ENCODE data around the gene PCDHGA11. TPM values are rescaled to one million over a fixed set of nuclear protein-coding genes. Genes with fewer than 3 reads are reported as not detected.
A peak's percentile ranks its signal among the peaks of the same experiment; 100 is the strongest.
"Not testable (repeated sequence)": the region's sequence is repeated elsewhere in the genome, so short reads cannot be mapped to it uniquely, and the experiment has no call there.

The PCDHGA11 gene
- total RNA-seq, 1 donor, result 12.3 TPM

DNA sequence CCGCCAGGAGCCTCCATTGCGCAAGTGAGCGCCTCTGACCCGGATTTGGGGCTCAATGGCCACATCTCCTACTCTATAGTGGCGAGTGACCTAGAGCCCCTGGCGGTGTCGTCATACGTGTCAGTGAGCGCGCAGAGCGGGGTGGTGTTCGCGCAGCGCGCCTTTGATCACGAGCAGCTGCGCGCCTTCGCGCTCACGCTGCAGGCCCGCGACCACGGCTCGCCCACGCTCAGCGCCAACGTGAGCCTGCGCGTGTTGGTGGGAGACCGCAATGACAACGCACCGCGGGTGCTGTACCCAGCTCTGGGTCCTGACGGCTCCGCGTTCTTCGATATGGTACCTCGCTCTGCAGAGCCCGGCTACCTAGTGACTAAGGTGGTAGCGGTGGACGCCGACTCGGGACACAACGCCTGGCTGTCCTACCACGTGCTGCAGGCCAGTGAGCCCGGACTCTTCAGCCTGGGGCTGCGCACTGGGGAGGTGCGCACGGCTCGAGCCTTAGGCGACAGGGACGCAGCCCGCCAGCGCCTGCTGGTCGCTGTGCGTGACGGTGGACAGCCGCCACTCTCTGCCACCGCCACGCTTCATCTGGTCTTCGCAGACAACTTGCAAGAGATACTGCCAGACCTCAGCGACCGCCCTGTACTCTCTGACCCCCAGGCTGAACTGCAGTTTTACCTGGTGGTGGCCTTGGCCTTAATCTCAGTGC lies 11.1 kb upstream of the PCDHGA11 start:
- Histone ChIP-seq H3K27ac (ENCODE audit: low read depth, low read length) (no peak overlapping the region), H2AFZ (ENCODE audit: low read length) (no peak overlapping the region), H3K9me3 (ENCODE audit: low read depth, low read length) (peaks cover 3% of the 10 kb centered on the region), H3K4me3 (ENCODE audit: insufficient read depth, low read length) (no peak overlapping the region), H3K79me2 (ENCODE audit: insufficient read depth, low read length) (no peaks in the 10 kb centered on the region), H3K27me3 (ENCODE audit: insufficient read depth, low read length) (peaks cover 11% of the 10 kb centered on the region), H3K4me1 (ENCODE audit: insufficient read depth, low read length) (no peaks in the 10 kb centered on the region), H4K20me1 (ENCODE audit: insufficient read depth, low read length) (peaks cover 3% of the 10 kb centered on the region), H3K4me2 (ENCODE audit: insufficient read depth, low read length) (no peak overlapping the region), H3K36me3 (ENCODE audit: insufficient read depth, low read length) (no peaks in the 10 kb centered on the region)
- TF ChIP-seq, protein P1, sequence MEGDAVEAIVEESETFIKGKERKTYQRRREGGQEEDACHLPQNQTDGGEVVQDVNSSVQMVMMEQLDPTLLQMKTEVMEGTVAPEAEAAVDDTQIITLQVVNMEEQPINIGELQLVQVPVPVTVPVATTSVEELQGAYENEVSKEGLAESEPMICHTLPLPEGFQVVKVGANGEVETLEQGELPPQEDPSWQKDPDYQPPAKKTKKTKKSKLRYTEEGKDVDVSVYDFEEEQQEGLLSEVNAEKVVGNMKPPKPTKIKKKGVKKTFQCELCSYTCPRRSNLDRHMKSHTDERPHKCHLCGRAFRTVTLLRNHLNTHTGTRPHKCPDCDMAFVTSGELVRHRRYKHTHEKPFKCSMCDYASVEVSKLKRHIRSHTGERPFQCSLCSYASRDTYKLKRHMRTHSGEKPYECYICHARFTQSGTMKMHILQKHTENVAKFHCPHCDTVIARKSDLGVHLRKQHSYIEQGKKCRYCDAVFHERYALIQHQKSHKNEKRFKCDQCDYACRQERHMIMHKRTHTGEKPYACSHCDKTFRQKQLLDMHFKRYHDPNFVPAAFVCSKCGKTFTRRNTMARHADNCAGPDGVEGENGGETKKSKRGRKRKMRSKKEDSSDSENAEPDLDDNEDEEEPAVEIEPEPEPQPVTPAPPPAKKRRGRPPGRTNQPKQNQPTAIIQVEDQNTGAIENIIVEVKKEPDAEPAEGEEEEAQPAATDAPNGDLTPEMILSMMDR (IDR thresholded peaks at IDR 0.05; ENCODE audit: extremely low read depth, low read depth, low read length), result no peak
- DNase-seq (ENCODE audit: insufficient read length, low spot score, missing footprints), result no peak

DNA sequence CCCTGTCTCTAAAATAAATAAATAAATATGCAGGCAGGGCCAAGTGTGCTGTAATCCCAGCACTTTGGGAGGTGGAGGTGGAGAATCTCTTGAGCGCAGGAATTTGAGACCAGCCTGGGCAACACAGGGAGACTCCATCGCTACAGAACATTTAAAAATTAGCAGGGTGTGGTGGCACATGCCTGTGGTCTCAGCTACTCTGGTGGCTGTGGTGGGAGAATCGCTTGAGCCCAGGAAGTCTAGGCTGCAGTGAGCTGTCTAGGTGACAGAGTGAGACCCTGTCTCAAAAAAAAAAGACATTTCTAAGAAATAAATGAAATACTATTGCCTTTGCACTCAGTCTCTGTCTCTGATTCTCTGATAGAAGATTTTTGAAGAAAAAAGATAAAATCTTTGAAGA lies 9.3 kb upstream of the PCDHGA11 start:
- H3K27me3 ChIP-seq (ENCODE audit: insufficient read depth, low read length), result peaks cover 11% of the 10 kb centered on the region
- H3K79me2 ChIP-seq (ENCODE audit: insufficient read depth, low read length), result no peaks in the 10 kb centered on the region
- no peaks in the 10 kb centered on the region for H4K20me1 ChIP-seq (ENCODE audit: insufficient read depth, low read length)
- H3K4me2 ChIP-seq (ENCODE audit: insufficient read depth, low read length), result no peak overlapping the region
- H2AFZ ChIP-seq (ENCODE audit: low read length), result no peak overlapping the region
- H3K4me3 ChIP-seq (ENCODE audit: insufficient read depth, low read length), result no peak overlapping the region
- TF ChIP-seq, protein P1 (IDR thresholded peaks at IDR 0.05; ENCODE audit: extremely low read depth, low read depth, low read length), result no peak
- no peaks in the 10 kb centered on the region for H3K36me3 ChIP-seq (ENCODE audit: insufficient read depth, low read length)
- DNase-seq (ENCODE audit: insufficient read length, low spot score, missing footprints), result no peak
- peaks cover 3% of the 10 kb centered on the region for H3K9me3 ChIP-seq (ENCODE audit: low read depth, low read length)
- H3K27ac ChIP-seq (ENCODE audit: low read depth, low read length), result no peak overlapping the region
- no peaks in the 10 kb centered on the region for H3K4me1 ChIP-seq (ENCODE audit: insufficient read depth, low read length)

DNA sequence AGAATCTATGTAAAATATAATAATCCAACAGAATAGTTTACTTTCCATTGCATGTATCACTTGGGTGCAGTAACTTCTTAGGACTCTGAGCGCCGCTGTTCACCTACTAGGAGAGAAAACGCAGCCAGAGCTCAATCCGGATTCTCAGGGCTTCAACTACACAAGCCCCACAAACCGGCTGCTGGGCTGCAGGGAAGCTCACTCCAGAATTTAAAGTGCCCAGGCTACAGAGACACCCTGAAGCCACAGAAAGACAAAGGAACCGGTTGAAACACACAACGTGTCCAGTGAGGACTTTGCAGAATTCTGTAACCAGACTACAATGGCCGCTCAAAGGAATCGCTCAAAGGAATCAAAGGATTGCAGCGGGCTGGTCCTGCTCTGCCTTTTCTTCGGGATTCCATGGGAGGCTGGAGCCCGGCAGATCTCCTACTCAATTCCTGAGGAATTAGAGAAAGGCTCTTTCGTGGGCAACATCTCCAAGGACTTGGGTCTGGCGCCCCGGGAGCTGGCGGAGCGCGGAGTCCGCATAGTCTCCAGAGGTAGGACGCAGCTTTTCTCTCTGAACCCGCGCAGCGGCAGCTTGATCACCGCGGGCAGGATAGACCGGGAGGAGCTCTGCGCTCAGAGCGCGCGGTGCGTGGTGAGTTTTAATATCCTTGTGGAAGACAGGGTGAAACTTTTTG lies 7.9 kb upstream of the PCDHGA11 start, which contains the start of gene PCDHGA10:
PCDHGA10 (plus strand) TSS at position 134 of the 686 bp plus-strand sequence; CDS start at position 323, 189 bp downstream.
- TF ChIP-seq, protein P1 (IDR thresholded peaks at IDR 0.05; ENCODE audit: extremely low read depth, low read depth, low read length), result peak; percentile 79
- Histone ChIP-seq H3K36me3 (ENCODE audit: insufficient read depth, low read length) (no peaks in the 10 kb centered on the region), H3K4me2 (ENCODE audit: insufficient read depth, low read length) (peak within 1 kb of the TSS; percentile 80), H3K27ac (ENCODE audit: low read depth, low read length) (no peak within 1 kb of the TSS), H4K20me1 (ENCODE audit: insufficient read depth, low read length) (no peaks in the 10 kb centered on the region), H3K9me3 (ENCODE audit: low read depth, low read length) (peaks cover 3% of the 10 kb centered on the region), H3K4me1 (ENCODE audit: insufficient read depth, low read length) (no peaks in the 10 kb centered on the region), H3K27me3 (ENCODE audit: insufficient read depth, low read length) (peaks cover 11% of the 10 kb centered on the region), H3K79me2 (ENCODE audit: insufficient read depth, low read length) (no peaks in the 10 kb centered on the region), H2AFZ (ENCODE audit: low read length) (peak within 1 kb of the TSS; percentile 71), H3K4me3 (ENCODE audit: insufficient read depth, low read length) (peak within 1 kb of the TSS; percentile 68)
- DNase-seq (ENCODE audit: insufficient read length, low spot score, missing footprints), result peak; percentile 94

DNA sequence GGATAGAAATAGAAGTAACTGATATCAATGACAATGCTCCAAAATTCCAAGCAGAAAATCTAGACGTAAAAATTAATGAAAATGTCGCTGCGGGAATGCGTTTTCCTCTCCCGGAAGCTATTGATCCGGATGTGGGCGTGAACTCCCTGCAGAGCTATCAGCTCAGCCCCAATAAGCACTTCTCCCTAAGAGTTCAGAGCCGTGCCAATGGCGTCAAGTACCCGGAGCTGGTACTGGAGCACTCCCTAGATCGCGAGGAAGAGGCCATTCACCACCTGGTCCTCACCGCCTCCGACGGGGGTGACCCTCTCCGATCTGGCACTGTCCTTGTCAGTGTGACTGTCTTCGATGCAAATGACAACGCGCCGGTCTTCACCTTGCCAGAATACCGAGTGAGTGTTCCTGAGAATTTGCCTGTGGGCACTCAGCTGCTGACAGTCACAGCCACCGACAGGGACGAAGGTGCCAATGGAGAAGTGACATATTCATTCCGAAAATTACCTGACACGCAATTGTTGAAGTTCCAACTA lies 7.2 kb upstream of the PCDHGA11 start:
- Histone ChIP-seq H3K4me1 (ENCODE audit: insufficient read depth, low read length) (no peaks in the 10 kb centered on the region), H4K20me1 (ENCODE audit: insufficient read depth, low read length) (no peaks in the 10 kb centered on the region), H3K79me2 (ENCODE audit: insufficient read depth, low read length) (no peaks in the 10 kb centered on the region), H3K27ac (ENCODE audit: low read depth, low read length) (no peak overlapping the region), H3K4me3 (ENCODE audit: insufficient read depth, low read length) (peak overlapping the region; percentile 68), H2AFZ (ENCODE audit: low read length) (peak overlapping the region; percentile 71), H3K4me2 (ENCODE audit: insufficient read depth, low read length) (peak overlapping the region; percentile 80), H3K9me3 (ENCODE audit: low read depth, low read length) (peaks cover 3% of the 10 kb centered on the region), H3K27me3 (ENCODE audit: insufficient read depth, low read length) (peaks cover 11% of the 10 kb centered on the region), H3K36me3 (ENCODE audit: insufficient read depth, low read length) (no peaks in the 10 kb centered on the region)
- TF ChIP-seq, protein P1 (IDR thresholded peaks at IDR 0.05; ENCODE audit: extremely low read depth, low read depth, low read length), result no peak
- DNase-seq (ENCODE audit: insufficient read length, low spot score, missing footprints), result no peak

DNA sequence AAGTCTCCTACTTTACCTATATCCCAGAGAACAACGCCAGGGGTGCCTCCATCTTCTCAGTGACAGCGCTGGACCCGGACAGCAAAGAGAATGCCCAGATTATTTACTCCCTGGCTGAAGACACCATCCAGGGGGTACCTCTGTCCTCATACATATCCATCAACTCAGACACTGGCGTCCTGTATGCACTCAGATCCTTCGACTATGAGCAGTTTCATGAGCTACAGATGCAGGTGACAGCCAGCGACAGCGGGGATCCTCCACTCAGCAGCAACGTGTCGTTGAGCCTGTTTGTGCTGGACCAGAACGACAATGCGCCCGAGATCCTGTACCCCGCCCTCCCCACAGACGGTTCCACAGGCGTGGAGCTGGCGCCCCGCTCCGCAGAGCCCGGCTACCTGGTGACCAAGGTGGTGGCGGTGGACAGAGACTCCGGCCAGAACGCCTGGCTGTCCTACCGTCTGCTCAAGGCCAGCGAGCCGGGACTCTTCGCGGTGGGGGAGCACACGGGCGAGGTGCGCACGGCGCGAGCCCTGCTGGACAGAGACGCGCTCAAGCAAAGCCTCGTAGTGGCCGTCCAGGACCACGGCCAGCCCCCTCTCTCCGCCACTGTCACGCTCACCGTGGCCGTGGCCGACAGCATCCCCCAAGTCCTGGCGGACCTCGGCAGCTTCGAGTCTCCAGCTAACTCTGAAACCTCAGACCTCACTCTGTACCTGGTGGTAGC lies 6.1 kb upstream of the PCDHGA11 start:
- H3K4me1 ChIP-seq (ENCODE audit: insufficient read depth, low read length); H4K20me1 ChIP-seq (ENCODE audit: insufficient read depth, low read length); DNase-seq (ENCODE audit: insufficient read length, low spot score, missing footprints); H2AFZ ChIP-seq (ENCODE audit: low read length); H3K27me3 ChIP-seq (ENCODE audit: insufficient read depth, low read length); H3K4me2 ChIP-seq (ENCODE audit: insufficient read depth, low read length); H3K4me3 ChIP-seq (ENCODE audit: insufficient read depth, low read length); H3K27ac ChIP-seq (ENCODE audit: low read depth, low read length); H3K36me3 ChIP-seq (ENCODE audit: insufficient read depth, low read length); H3K9me3 ChIP-seq (ENCODE audit: low read depth, low read length); H3K79me2 ChIP-seq (ENCODE audit: insufficient read depth, low read length): not testable (repeated sequence)

Measured in osteoblast (primary cell).